GM12878 (cell line): ENCODE results near the gene HDAC5.

ENCODE experiments used
- CEBPB ChIP-seq, 2 experiments: fragments of 150-350 bp in 1 of 2; IDR thresholded peaks; 2 replicates each; pipeline ENCODE4 v1.6.1; 2012 to 2014; ENCODE audit warnings: low read depth in 2 of 2, low read length in 2 of 2, borderline replicate concordance in 1 of 2, inconsistent platforms in 1 of 2
- HDGF ChIP-seq: fragments of 450-650 bp; IDR thresholded peaks from 2 replicates; pipeline ENCODE4 v1.6.1; 2016; ENCODE audit warnings: antibody characterized with exemption
- KAT2A ChIP-seq: conservative IDR thresholded peaks from 2 replicates; pipeline ENCODE4 v1.6.1; 2011; ENCODE audit warnings: low read depth, low read length; ENCODE audit not compliant: control insufficient read depth
- NFYB ChIP-seq: IDR thresholded peaks from 2 replicates; pipeline ENCODE4 v1.6.1; 2011; ENCODE audit warnings: low read depth, mild to moderate bottlenecking, low read length, improper control_type of control experiment, moderate library complexity; ENCODE audit not compliant: insufficient read depth
- NRF1 ChIP-seq: conservative IDR thresholded peaks from 2 replicates; pipeline ENCODE4 v1.6.1; 2011; ENCODE audit warnings: mild to moderate bottlenecking, low read depth, low read length, improper control_type of control experiment
- POLR2A ChIP-seq: IDR thresholded peaks from 2 replicates; pipeline ENCODE4 v1.6.1; 2011; ENCODE audit warnings: low read depth, mild to moderate bottlenecking, low read length
- SMARCA5 ChIP-seq: fragments of 450-650 bp; IDR thresholded peaks from 2 replicates; pipeline ENCODE4 v1.6.1; 2017; ENCODE audit warnings: mild to moderate bottlenecking
- SPI1 ChIP-seq: IDR thresholded peaks from 2 replicates; pipeline ENCODE4 v1.6.1; 2011; ENCODE audit warnings: low read depth, mild to moderate bottlenecking, low read length, moderate library complexity, borderline replicate concordance; ENCODE audit not compliant: insufficient read depth
- SREBF2 ChIP-seq: IDR thresholded peaks from 2 replicates; pipeline ENCODE4 v1.6.1; 2012; ENCODE audit warnings: mild to moderate bottlenecking, low read length
- TCF7 ChIP-seq: IDR thresholded peaks from 2 replicates; pipeline ENCODE4 v1.6.1; 2014; ENCODE audit warnings: antibody characterized with exemption, borderline replicate concordance
- ZNF384 ChIP-seq: IDR thresholded peaks from 2 replicates; pipeline ENCODE4 v1.6.1; 2012; ENCODE audit warnings: low read depth, mild to moderate bottlenecking, low read length, improper control_type of control experiment, borderline replicate concordance
- TF ChIP-seq, protein P1 (sequence below): IDR thresholded peaks from 2 replicates; pipeline ENCODE4 v1.6.1; 2012; ENCODE audit warnings: low read depth, low read length, improper control_type of control experiment
- TF ChIP-seq, protein P2 (sequence below), 3 experiments: IDR thresholded peaks in 2 of 3; conservative IDR thresholded peaks in 1 of 3; 2 replicates each; pipeline ENCODE4 v1.5.1; 2011; ENCODE audit warnings: low read depth in 3 of 3, low read length in 3 of 3, mild to moderate bottlenecking in 3 of 3, control low read depth in 2 of 3, moderate library complexity in 2 of 3, inconsistent platforms in 1 of 3, mixed read lengths in 1 of 3; ENCODE audit not compliant: control insufficient read depth in 2 of 3, insufficient read depth in 1 of 3; ENCODE audit errors: extremely low read depth in 1 of 3

DNA sequence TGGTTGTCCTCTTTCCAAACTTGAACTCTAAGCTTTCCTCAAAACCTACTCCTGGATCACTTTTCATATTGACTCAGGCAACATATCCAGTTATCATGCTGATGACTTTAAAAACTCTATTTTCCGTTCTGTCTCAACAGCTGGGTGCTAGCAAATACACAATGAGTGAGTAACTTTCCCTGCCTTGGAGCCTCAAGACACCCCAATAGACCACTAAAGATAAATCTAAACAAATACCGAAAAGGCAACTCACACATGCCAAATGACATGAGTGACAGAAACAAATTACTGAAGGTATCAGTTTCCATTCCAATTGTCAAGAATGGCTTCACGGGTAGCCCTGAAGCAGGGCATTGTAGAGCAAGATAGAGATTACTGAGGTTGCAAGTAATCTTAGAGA, 93.0 kb downstream of the HDAC5 start:
- TF ChIP-seq HDGF (no peak), POLR2A (no peak), TCF7 (no peak), SREBF2 (no peak), ZNF384 (no peak), CEBPB (IDR thresholded peaks at IDR 0.05; ENCODE audit: borderline replicate concordance in 1 of 2, low read depth in 2 of 2, low read length in 2 of 2) (no peak), NRF1 (no peak), SPI1 (no peak), SMARCA5 (no peak), NFYB (no peak), KAT2A (no peak)
- TF ChIP-seq, protein P1, sequence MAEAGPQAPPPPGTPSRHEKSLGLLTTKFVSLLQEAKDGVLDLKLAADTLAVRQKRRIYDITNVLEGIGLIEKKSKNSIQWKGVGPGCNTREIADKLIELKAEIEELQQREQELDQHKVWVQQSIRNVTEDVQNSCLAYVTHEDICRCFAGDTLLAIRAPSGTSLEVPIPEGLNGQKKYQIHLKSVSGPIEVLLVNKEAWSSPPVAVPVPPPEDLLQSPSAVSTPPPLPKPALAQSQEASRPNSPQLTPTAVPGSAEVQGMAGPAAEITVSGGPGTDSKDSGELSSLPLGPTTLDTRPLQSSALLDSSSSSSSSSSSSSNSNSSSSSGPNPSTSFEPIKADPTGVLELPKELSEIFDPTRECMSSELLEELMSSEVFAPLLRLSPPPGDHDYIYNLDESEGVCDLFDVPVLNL = no peak
- TF ChIP-seq, protein P2, sequence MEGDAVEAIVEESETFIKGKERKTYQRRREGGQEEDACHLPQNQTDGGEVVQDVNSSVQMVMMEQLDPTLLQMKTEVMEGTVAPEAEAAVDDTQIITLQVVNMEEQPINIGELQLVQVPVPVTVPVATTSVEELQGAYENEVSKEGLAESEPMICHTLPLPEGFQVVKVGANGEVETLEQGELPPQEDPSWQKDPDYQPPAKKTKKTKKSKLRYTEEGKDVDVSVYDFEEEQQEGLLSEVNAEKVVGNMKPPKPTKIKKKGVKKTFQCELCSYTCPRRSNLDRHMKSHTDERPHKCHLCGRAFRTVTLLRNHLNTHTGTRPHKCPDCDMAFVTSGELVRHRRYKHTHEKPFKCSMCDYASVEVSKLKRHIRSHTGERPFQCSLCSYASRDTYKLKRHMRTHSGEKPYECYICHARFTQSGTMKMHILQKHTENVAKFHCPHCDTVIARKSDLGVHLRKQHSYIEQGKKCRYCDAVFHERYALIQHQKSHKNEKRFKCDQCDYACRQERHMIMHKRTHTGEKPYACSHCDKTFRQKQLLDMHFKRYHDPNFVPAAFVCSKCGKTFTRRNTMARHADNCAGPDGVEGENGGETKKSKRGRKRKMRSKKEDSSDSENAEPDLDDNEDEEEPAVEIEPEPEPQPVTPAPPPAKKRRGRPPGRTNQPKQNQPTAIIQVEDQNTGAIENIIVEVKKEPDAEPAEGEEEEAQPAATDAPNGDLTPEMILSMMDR (IDR thresholded peaks at IDR 0.05 in 2 of 3, conservative IDR thresholded peaks at IDR 0.05 in 1 of 3; ENCODE audit: control insufficient read depth in 2 of 3, extremely low read depth in 1 of 3, insufficient read depth in 1 of 3, low read depth in 3 of 3, low read length in 3 of 3) = no peak
